AG10803 (cell line): ENCODE measurements around the gene XDH.
A peak's percentile ranks its signal among the peaks of the same experiment; 100 is the strongest.

Experiments
- DNase-seq: peaks from one replicate; pipeline ENCODE4 v3.0.0; 2010; ENCODE audit warnings: low read depth
- H3K4me3 ChIP-seq: 2 replicates; pipeline ENCODE4 v1.5.1; 2011; ENCODE audit warnings: mild to moderate bottlenecking, low read length, control low read depth
- CTCF ChIP-seq: conservative IDR thresholded peaks from 2 replicates; pipeline ENCODE4 v1.5.1; 2011; ENCODE audit warnings: mild to moderate bottlenecking, low read length, control low read depth, inconsistent platforms

Gene XDH

GRCh38 chr2:31404302-31404701 is 10.2 kb downstream of the XDH start:
- TF ChIP-seq CTCF, result no peak
- DNase-seq, result no peak
- H3K4me3 ChIP-seq, result no peak overlapping the region

DNA sequence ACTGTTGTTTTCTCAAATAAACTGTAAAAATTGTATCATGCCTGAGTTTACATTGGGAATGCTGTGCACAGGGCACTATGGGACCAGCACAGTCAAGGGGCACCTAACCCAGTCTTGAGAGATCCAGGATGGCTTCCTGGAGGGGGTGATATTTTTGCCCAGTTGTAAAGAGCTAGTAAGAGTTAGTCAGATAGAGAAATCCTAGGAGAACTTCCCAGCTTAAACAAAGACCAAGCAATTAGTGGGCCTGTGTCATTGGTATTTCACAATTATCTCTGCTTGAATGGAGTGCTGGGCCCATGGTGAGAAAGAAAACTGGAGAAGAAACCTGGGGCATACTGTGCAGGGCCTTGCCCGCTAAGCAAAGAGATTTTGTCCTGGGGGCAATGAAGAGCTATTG is 12.2 kb downstream of the XDH start:
- DNase-seq, result peak; percentile 38
- no peak overlapping the region for H3K4me3 ChIP-seq
- TF ChIP-seq CTCF, result no peak

DNA sequence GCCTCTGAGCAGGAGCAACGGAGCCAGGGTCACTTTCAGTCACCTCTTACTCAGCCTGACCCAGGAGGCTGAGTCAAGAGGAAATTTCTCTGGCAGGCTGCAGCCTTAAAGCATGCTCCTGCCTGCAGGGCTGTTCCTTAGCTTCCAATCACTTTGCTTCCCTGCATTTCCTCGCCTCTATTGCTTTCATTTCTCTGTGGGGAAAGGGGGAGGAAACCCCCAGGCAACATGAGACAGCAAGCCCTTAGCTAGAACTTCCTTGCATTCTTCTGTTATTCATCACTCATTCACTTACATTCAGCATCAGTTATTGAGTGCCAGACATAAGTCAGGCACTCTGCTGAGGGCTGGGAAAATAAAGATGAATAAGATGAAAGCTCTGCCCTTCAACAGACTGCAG is 13.0 kb downstream of the XDH start:
- DNase-seq, result peak; percentile 93
- H3K4me3 ChIP-seq, result no peak overlapping the region
- TF ChIP-seq CTCF, result no peak; the same call in 1 of the 2 replicates

DNA sequence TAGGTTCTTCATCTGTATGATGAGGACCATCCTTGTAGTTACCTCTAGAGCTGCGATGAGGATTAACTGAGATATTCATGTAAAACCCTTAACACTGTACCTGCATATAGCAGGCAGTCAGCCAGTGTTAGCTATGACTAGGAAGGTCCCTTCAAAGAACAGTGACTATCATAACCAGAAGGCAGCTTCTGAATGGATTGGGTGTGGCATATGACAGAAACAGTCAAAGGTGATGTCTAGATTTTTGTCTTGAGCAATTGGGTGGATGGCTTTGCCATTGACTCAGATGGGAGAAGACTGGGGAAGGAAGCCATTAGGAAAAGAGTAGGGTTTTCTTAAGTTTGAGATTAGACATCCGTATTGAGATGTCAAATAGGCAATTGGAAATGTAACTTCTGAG is 15.7 kb downstream of the XDH start:
- no peak overlapping the region for H3K4me3 ChIP-seq
- DNase-seq, result no peak
- no peak for TF ChIP-seq CTCF

- TF ChIP-seq CTCF, result no peak
- no peak overlapping the region for H3K4me3 ChIP-seq
- DNase-seq, result no peak
Observed at GRCh38 chr2:31397094-31397493, 17.4 kb downstream of the XDH start.

GRCh38 chr2:31390324-31390723 is 24.2 kb downstream of the XDH start:
- no peak overlapping the region for H3K4me3 ChIP-seq
- peak; percentile 50 for DNase-seq
- TF ChIP-seq CTCF, result no peak

GRCh38 chr2:31388736-31389135 is 25.8 kb downstream of the XDH start:
- no peak overlapping the region for H3K4me3 ChIP-seq
- no peak for TF ChIP-seq CTCF
- no peak for DNase-seq
